Measurements from ENCODE around the gene CNOT11.
"Not testable (repeated sequence)": the region's sequence is repeated elsewhere in the genome, so short reads cannot be mapped to it uniquely, and the experiment has no call there.

Gene CNOT11
- 36.8 to 56.5 (median 55.0) reads per million in 3 donors for total RNA-seq

GRCh38 chr2:101252408-101253012 lies at the start of gene CNOT11:
CNOT11 (plus strand) TSS chr2:101252886; CDS start chr2:101252965, 79 bp downstream.
- Histone ChIP-seq H3K36me3 (ENCODE audit: control insufficient read depth, insufficient read depth, low read length) (peaks cover under 1% of the 10 kb centered on the region), H3K27me3 (replicated peaks; ENCODE audit: control insufficient read depth, insufficient read depth, low read length, poor library complexity, severe bottlenecking) (no peaks in the 10 kb centered on the region), H3K4me1 (ENCODE audit: control insufficient read depth, insufficient read depth, low read length, poor library complexity, severe bottlenecking) (peaks cover 19% of the 10 kb centered on the region), H3K9me3 (ENCODE audit: control insufficient read depth, low read length) (no peaks in the 10 kb centered on the region), H3K27ac (ENCODE audit: insufficient read depth, low read length, poor library complexity, severe bottlenecking) (peak within 1 kb of the TSS; percentile 97), H3K4me3 (ENCODE audit: insufficient read depth, low read depth, low read length, poor library complexity, severe bottlenecking) (peak within 1 kb of the TSS; percentile 98)
- DNase-seq, result peak; percentile 98

DNA sequence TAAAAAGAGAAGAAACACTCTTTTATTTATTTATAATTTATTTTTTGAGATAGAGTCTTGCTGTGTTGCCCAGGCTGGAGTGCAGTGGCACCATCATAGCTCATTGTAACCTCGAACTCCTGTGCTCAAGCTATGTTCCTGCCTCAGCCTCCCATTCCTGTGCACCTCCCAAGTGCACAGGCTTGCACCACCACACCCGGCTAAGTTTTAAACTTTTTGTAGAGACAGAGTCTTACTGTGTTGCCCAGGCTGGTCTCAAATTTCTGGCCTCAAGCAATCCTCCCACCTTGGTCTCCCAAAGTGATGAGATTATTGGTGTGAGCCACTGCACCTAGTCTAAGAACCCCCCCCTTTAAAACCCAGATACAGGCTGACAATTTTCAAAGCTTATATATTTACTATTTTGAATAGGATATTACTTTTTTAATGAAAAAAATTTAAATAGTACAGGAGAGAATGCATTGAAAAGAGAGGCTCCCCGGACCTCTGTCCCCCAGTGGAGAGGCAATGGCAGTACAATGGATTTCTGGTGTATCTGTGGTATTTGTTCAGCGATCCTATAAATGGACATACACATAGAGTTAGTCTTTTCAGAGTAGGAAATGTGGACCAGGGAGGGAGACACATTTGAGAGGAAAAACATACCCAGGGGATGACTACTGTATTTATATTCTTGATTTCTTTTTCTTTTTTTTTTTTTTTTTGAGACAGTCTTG lies 48.1 kb upstream of the CNOT11 start:
- DNase-seq, result no peak
- Histone ChIP-seq H3K27me3 (replicated peaks; ENCODE audit: control insufficient read depth, insufficient read depth, low read length, poor library complexity, severe bottlenecking) (no peaks in the 10 kb centered on the region), H3K4me3 (ENCODE audit: insufficient read depth, low read depth, low read length, poor library complexity, severe bottlenecking) (no peak overlapping the region), H3K9me3 (ENCODE audit: control insufficient read depth, low read length) (no peaks in the 10 kb centered on the region), H3K4me1 (ENCODE audit: control insufficient read depth, insufficient read depth, low read length, poor library complexity, severe bottlenecking) (no peaks in the 10 kb centered on the region), H3K27ac (ENCODE audit: insufficient read depth, low read length, poor library complexity, severe bottlenecking) (no peak overlapping the region), H3K36me3 (ENCODE audit: control insufficient read depth, insufficient read depth, low read length) (no peaks in the 10 kb centered on the region)

GRCh38 chr2:101205521-101206479 lies 46.9 kb upstream of the CNOT11 start:
- Histone ChIP-seq H3K36me3 (ENCODE audit: control insufficient read depth, insufficient read depth, low read length) (no peaks in the 10 kb centered on the region), H3K27ac (ENCODE audit: insufficient read depth, low read length, poor library complexity, severe bottlenecking) (no peak overlapping the region), H3K4me1 (ENCODE audit: control insufficient read depth, insufficient read depth, low read length, poor library complexity, severe bottlenecking) (no peaks in the 10 kb centered on the region), H3K4me3 (ENCODE audit: insufficient read depth, low read depth, low read length, poor library complexity, severe bottlenecking) (peak overlapping the region; percentile 20), H3K9me3 (ENCODE audit: control insufficient read depth, low read length) (no peaks in the 10 kb centered on the region), H3K27me3 (replicated peaks; ENCODE audit: control insufficient read depth, insufficient read depth, low read length, poor library complexity, severe bottlenecking) (no peaks in the 10 kb centered on the region)
- DNase-seq, result peak in 1 of 3 donors; percentile 22

- Histone ChIP-seq H3K4me1 (ENCODE audit: control insufficient read depth, insufficient read depth, low read length, poor library complexity, severe bottlenecking) (no peaks in the 10 kb centered on the region), H3K9me3 (ENCODE audit: control insufficient read depth, low read length) (no peaks in the 10 kb centered on the region), H3K27me3 (replicated peaks; ENCODE audit: control insufficient read depth, insufficient read depth, low read length, poor library complexity, severe bottlenecking) (no peaks in the 10 kb centered on the region), H3K36me3 (ENCODE audit: control insufficient read depth, insufficient read depth, low read length) (no peaks in the 10 kb centered on the region), H3K4me3 (ENCODE audit: insufficient read depth, low read depth, low read length, poor library complexity, severe bottlenecking) (no peak overlapping the region), H3K27ac (ENCODE audit: insufficient read depth, low read length, poor library complexity, severe bottlenecking) (no peak overlapping the region)
- no peak for DNase-seq
Observed at GRCh38 chr2:101208830-101209229, 43.9 kb upstream of the CNOT11 start.

DNA sequence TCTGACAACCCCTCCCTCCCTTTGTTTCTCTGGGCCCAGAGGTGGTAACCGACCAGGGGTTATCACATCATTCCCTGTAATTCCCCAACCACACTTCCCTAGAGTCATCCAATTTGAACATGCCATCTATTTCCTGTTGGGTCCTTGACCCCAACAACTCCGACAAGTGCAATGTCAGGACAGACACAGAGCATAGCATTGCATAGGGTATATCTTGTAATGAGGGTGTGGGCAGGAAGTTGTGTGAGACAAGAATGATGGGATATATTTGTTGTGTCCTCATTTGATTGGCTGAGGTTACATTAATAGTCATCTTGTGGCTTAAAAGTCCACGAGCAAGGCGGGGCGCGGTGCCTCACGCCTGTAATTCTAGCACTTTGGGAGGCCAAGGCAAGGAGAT lies 33.4 kb upstream of the CNOT11 start:
- Histone ChIP-seq H3K36me3 (ENCODE audit: control insufficient read depth, insufficient read depth, low read length) (no peaks in the 10 kb centered on the region), H3K4me1 (ENCODE audit: control insufficient read depth, insufficient read depth, low read length, poor library complexity, severe bottlenecking) (peaks cover 8% of the 10 kb centered on the region), H3K9me3 (ENCODE audit: control insufficient read depth, low read length) (no peaks in the 10 kb centered on the region), H3K27ac (ENCODE audit: insufficient read depth, low read length, poor library complexity, severe bottlenecking) (no peak overlapping the region), H3K4me3 (ENCODE audit: insufficient read depth, low read depth, low read length, poor library complexity, severe bottlenecking) (no peak overlapping the region), H3K27me3 (replicated peaks; ENCODE audit: control insufficient read depth, insufficient read depth, low read length, poor library complexity, severe bottlenecking) (no peaks in the 10 kb centered on the region)
- no peak for DNase-seq

DNA sequence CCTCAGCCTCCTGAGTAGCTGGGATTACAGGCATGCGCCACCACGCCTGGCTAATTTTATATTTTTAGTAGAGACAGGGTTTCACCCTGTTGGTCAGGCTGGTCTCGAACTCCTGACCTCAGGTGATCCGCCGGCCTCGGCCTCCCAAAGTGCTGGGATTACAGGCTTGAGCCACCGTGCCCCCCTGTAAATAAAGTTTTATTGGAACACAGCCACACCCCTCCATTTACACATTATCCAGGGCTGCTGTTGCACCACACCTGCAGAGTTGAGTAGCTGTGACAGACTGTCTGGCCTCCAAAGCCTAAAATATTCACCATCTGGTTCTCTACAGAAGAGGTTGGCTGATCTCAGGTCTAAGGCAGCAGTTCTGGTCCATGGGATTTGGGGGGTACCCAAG lies 32.6 kb upstream of the CNOT11 start:
- DNase-seq; H3K27me3 ChIP-seq (replicated peaks; ENCODE audit: control insufficient read depth, insufficient read depth, low read length, poor library complexity, severe bottlenecking): not testable (repeated sequence)

GRCh38 chr2:101223814-101224231 lies 28.9 kb upstream of the CNOT11 start:
- no peaks in the 10 kb centered on the region for H3K36me3 ChIP-seq (ENCODE audit: control insufficient read depth, insufficient read depth, low read length)
- peak; percentile 10 to 12 (median 11) for DNase-seq
- no peaks in the 10 kb centered on the region for H3K9me3 ChIP-seq (ENCODE audit: control insufficient read depth, low read length)
- H3K4me3 ChIP-seq (ENCODE audit: insufficient read depth, low read depth, low read length, poor library complexity, severe bottlenecking), result peak overlapping the region; percentile 4
- H3K27ac ChIP-seq (ENCODE audit: insufficient read depth, low read length, poor library complexity, severe bottlenecking), result no peak overlapping the region
- peaks cover 11% of the 10 kb centered on the region for H3K4me1 ChIP-seq (ENCODE audit: control insufficient read depth, insufficient read depth, low read length, poor library complexity, severe bottlenecking)
- no peaks in the 10 kb centered on the region for H3K27me3 ChIP-seq (replicated peaks; ENCODE audit: control insufficient read depth, insufficient read depth, low read length, poor library complexity, severe bottlenecking)

More for the DNA sequence above, 32.6 kb upstream of the CNOT11 start:
- not testable (repeated sequence) for H3K9me3 ChIP-seq (ENCODE audit: control insufficient read depth, low read length); H3K4me3 ChIP-seq (ENCODE audit: insufficient read depth, low read depth, low read length, poor library complexity, severe bottlenecking); H3K27ac ChIP-seq (ENCODE audit: insufficient read depth, low read length, poor library complexity, severe bottlenecking); H3K36me3 ChIP-seq (ENCODE audit: control insufficient read depth, insufficient read depth, low read length)
- H3K4me1 ChIP-seq (ENCODE audit: control insufficient read depth, insufficient read depth, low read length, poor library complexity, severe bottlenecking), result peaks cover 11% of the 10 kb centered on the region

DNA sequence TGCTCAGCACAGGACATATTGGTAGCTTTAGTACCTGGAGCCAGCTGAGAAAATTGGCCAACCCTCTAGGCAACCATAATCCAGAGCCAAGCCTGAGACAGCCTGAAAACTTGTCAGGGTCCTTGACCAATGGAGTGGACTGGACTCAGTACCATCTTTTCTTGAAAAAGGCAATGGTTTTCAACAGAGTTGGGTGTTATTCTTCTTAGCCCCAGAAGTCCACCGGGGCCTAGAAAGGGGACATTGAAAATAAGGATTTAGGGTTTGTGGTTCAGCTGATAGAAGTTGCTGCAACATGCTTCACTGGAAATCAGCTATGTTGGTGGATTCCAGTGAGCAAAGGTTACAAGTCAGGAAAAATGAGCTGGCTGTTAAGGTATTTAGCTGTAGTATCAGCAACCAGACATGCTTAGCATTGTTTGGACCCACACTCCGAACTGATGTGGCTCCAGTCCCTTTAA lies 22.1 kb upstream of the CNOT11 start:
- Histone ChIP-seq H3K36me3 (ENCODE audit: control insufficient read depth, insufficient read depth, low read length) (no peaks in the 10 kb centered on the region), H3K27ac (ENCODE audit: insufficient read depth, low read length, poor library complexity, severe bottlenecking) (no peak overlapping the region), H3K4me1 (ENCODE audit: control insufficient read depth, insufficient read depth, low read length, poor library complexity, severe bottlenecking) (no peaks in the 10 kb centered on the region), H3K27me3 (replicated peaks; ENCODE audit: control insufficient read depth, insufficient read depth, low read length, poor library complexity, severe bottlenecking) (no peaks in the 10 kb centered on the region), H3K9me3 (ENCODE audit: control insufficient read depth, low read length) (no peaks in the 10 kb centered on the region), H3K4me3 (ENCODE audit: insufficient read depth, low read depth, low read length, poor library complexity, severe bottlenecking) (no peak overlapping the region)
- no peak for DNase-seq

DNA sequence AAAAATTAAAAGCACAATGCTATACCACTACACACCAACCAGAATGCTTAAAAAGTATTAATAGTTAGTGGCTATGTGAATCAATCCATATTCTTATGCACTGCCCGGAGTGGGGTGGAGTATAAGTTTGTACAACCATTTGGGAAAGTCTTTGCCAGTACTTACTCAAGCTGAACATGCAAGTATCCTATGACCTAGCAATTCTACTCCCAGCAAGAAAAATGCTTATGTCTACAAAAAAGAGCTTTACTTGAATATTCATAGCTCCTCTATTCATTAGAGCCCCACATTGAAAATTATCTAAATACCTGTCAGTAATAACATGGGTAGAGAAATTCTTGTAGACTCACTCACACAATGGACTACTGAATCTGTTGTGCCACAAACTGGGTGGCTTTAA lies 21.4 kb upstream of the CNOT11 start:
- Histone ChIP-seq H3K4me3 (ENCODE audit: insufficient read depth, low read depth, low read length, poor library complexity, severe bottlenecking) (no peak overlapping the region), H3K4me1 (ENCODE audit: control insufficient read depth, insufficient read depth, low read length, poor library complexity, severe bottlenecking) (no peaks in the 10 kb centered on the region), H3K27ac (ENCODE audit: insufficient read depth, low read length, poor library complexity, severe bottlenecking) (no peak overlapping the region), H3K9me3 (ENCODE audit: control insufficient read depth, low read length) (no peaks in the 10 kb centered on the region), H3K36me3 (ENCODE audit: control insufficient read depth, insufficient read depth, low read length) (no peaks in the 10 kb centered on the region), H3K27me3 (replicated peaks; ENCODE audit: control insufficient read depth, insufficient read depth, low read length, poor library complexity, severe bottlenecking) (no peaks in the 10 kb centered on the region)
- DNase-seq, result no peak
